GM19438 (cell line): Measurements from ENCODE around the gene METTL4.

Source experiments
- ATAC-seq: cut with Tn5 transposase; IDR thresholded peaks from one replicate; pipeline ENCODE4 v1.9.1; 2021; ENCODE audit warnings: low read depth; ENCODE audit not compliant: unreplicated experiment

The METTL4 gene

DNA sequence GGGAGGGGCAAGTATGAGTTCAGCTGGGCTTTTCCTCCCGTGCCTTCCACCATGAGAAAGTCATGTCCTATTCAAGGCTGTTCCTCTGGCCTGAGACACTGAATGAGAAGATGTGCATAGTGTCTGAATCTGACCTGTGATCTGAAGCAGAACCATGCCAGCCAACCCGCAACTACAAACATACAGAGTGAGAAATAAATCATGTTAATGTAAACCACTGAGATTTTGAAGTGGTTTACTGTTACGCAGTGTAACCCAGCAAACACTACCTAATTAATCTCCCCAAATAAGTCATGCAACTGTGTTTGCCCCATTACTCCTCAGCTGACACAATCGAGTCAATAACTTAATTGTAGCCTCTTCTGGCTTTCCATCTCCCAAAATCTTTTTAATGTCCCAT is 49.2 kb downstream of the METTL4 start:
- no peak for ATAC-seq

DNA sequence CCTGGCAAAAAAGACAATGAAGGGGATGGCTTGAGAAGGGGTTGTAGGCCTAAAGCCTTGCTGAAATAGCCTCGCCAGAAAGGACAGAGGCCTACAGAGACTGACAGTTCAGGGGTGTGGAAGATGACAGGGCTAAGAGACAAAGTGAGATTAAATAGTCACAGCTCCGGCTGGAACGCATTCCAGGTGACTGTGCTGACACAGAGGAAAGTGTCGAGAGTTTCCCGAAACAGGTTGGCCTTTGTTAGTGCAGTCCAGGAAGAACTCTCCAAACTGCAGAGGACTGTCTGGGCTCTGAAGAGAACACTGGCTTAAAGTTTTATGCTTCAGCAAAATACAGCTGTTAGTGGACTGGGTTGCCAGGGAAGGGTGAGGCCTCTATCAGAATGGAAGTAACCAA is 52.8 kb downstream of the METTL4 start:
- ATAC-seq = no peak

DNA sequence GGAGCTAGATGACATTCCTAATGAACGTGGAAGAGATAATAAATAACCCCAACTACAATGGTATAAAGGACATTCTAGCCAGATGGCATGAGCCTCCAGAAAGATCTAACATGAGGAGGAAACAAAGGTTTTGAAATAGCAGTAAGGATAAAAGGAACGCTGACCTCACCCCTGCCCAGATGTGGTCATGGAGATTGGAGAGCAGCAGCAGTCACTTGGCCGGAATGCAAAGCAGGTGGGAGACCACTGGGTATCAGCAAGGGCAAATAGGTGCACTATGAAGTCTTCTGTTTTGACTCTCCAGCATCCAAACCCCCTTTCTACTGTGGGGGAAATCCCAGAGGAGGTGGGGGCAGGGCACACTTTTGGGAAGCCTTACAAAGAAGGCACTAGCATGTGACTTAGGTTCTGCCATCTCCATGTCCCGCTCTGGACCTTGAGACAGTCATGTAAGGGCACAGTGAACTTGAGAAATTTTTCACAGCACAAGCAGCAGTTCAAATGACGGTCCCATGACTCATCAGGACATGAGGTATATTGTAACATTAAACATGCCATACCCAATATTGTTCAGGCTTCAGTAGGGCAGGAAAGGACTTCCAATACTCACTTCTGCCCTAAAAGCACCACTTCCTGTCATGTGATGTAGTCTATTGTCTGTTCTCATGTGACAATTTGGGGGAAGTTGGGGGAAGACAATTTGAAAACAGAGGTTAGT is 55.2 kb downstream of the METTL4 start:
- no peak for ATAC-seq

DNA sequence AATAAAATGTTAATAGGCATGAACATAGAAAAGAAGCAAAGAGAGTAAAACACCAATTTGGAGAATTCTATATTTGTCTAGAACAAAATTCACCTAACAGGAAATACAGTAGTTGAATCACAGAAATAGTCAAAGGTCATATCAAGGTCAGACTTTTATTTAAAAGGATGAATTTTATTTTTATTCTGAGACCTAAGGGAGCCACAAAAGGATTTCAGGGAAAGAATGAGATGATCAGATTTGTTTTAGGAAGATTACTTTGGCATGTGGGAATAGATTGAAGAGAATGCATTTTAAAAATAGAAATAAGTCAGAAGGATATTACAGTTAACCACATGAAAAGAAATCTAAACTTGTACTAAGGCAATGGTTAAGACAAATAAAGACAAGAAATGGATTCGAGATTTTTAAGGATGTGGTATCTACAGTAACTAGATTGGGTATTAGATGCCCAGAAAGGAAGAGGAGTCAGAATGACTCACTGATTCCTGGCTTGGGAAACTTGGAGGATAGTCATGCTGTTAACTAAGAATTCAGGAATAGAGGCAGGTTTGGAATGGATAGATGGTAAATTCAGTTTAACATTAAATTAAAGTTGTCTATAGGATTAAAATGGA is 56.0 kb downstream of the METTL4 start:
- no peak for ATAC-seq

DNA sequence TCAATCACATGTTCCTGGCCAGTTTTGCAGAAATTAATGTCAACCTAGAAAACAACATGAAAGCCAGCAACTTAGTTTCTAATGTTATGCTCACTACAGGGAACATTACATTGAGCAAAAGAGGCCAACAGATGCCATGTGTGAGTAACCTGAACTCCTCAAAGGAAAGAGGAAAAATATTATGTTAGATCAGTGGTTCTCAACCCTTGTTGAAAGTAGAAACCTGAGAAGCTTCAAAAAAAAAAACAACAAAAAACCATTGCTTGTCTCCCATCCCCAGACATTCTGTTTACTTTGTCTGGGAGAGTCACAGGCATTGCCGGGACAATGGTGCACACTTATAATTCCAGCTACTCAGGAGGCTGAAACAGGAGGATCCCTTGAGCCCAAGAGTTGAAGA is 57.7 kb downstream of the METTL4 start:
- ATAC-seq = no peak

DNA sequence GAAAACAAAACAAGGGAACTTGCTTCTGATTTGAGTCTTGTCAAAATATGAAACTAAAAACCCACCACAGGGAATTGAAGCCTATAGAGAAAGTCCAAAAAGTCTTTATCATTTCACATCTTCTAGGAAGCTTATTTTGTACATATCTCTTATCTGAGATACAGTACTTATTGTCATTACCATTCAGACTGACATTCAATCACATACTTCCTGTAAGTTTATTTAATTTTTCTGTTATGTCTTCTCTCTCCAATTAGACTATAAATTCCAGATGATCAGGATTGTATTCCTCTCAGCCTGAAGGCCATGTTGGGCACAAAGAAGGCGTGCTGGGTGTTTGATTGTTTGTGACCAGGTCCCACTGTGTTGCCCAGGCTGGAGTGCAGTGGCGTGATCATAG is 59.2 kb downstream of the METTL4 start:
- no peak for ATAC-seq

- ATAC-seq = no peak
These were observed 59.9 kb downstream of the METTL4 start for GRCh38 chr18:2511451-2511850.

DNA sequence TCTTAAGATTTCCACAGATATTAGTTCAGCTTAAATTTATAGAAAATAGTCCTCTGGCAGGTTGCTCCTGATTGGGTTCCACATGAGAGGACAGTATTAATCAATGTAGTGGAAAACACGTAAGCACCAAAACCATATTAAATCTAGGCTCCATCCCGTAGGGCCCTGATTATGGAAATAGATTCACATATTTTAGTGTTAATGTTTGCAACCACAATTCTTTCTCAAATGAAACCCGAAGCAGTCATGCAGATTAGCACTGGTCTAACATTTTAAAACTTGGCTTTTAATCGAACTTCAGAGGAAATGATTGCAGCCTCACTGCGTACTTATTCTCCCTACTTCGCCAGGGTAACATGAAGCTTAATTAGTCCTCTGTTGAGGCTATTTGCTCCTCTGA is 60.9 kb downstream of the METTL4 start:
- ATAC-seq = no peak

GRCh38 chr18:2508678-2509077 is 62.6 kb downstream of the METTL4 start:
- no peak for ATAC-seq

- no peak for ATAC-seq
These were observed 63.1 kb downstream of the METTL4 start for GRCh38 chr18:2508155-2508554.

DNA sequence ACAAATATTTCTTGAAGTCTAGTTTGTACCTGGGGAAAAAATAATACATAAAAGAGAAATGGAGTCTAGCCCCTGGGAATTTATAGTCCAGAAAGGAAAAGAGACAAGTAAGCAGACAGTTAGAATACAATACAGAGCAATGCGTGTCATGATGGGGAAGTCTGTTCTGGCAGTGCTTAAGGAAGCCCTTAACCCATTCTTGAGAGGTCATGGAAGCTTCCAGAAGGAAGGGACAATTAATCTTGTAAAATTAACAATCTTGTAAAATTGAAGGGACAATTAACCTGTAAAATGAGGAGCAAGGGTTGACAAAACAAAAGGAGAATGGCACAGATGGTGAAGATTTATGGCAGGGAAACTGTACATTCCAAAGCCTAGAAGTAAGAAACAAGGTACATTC is 66.7 kb downstream of the METTL4 start:
- ATAC-seq = no peak

- ATAC-seq = no peak
These were observed 68.4 kb downstream of the METTL4 start for GRCh38 chr18:2502880-2503279.

DNA sequence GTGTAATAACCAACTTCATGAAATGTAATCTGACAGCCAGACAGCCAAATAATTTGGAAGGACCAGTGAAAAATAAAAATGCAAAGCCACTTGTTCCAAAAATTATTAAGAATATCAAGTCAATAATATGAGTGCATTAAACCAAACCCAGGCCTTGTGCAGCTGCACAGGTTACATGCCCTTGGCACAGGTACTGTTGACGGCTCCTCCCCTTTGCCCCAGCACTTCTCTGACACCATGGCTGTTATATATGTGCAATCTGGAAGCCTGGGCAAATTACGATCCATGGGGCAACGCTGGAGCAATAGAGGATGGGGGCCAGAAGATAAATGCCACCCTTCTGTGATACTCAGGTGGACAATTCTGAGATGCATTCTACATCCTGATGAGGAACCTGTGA is 68.9 kb downstream of the METTL4 start:
- ATAC-seq = no peak

DNA sequence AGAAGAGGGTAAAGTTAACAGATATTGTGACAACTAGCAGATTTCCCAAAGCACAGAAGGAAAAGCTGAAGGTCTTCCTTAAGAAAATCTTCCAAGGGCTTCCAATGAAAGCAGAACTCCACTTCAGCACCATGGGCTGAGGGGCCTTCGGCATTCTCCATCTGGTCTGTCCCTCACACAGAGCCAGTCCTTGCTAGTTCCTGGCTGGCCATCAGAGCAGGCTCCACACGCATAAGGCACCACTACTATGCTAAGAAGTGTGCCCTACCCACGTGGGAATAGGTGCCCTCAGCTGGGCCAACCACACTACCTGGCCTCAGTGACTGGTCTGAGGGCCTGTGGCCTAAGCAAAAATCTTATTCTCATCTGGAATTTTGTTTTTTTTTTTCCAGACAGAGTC is 73.5 kb downstream of the METTL4 start:
- ATAC-seq = no peak

DNA sequence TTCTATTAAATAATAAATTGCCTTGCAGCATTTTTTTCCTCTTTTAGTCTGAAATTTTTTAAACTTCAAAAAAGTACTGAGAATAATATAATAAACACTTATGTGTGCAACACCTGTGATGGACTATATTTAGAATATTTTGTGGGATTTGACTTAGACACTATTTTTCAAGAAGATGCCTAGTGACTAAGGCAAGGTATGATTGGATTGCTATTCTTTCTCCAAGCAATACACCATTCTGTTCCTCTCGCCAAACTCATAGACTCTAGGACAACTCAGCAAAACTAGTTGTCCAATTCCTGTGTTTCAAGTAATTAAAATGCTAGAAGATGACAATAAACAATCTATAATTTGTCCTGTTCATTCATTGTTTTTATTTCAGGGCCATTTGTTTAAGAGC is 75.9 kb downstream of the METTL4 start:
- ATAC-seq = no peak

GRCh38 chr18:2494921-2495320 is 76.4 kb downstream of the METTL4 start:
- ATAC-seq = no peak
